B cell (primary cell): ENCODE results near the gene TUBA1C. TPM values are rescaled to one million over a fixed set of nuclear protein-coding genes. Genes with fewer than 3 reads are reported as not detected.

Source experiments
- ATAC-seq: fragments of 200-7000 bp; cut with Tn5 transposase; one replicate; pipeline ENCODE4 v1.10.0; 2021; ENCODE audit warnings: low read depth, mild to moderate bottlenecking, moderate number of reproducible peaks, moderate library complexity
- CTCF ChIA-PET: fragments of 350-600 bp; sonication (Branson Sonifier 250); formaldehyde crosslinking; loops from one replicate; lab custom pipeline; 2021; ENCODE audit warnings: antibody characterized with exemption, inconsistent platforms; lab: Charles Lee
- POLR2A ChIA-PET: fragments of 350-600 bp; sonication (Branson Sonifier 250); formaldehyde crosslinking; loops from one replicate; lab custom pipeline; 2021; ENCODE audit warnings: antibody characterized with exemption; lab: Charles Lee
- DNase-seq: peaks from one replicate; pipeline ENCODE4 v3.0.0; 2013
- H2AFZ ChIP-seq: 2 replicates; pipeline ENCODE4 v1.6.1; 2012; ENCODE audit warnings: mild to moderate bottlenecking, low read depth, low read length; ENCODE audit not compliant: insufficient read depth, poor library complexity, severe bottlenecking
- H3K27ac ChIP-seq, 2 donors: 1 replicate in 1 of 2; 2 replicates in 1 of 2; pipeline ENCODE4 v1.5.1; 2012 to 2013; ENCODE audit warnings: low read length in 2 of 2, mild to moderate bottlenecking in 2 of 2, moderate library complexity in 1 of 2
- H3K27me3 ChIP-seq, 4 experiments: fragments of 200-600 bp in 1 of 4; sonication (generic) in 1 of 4; replicated peaks in 1 of 4; 1 replicate in 2 of 4; 2 replicates in 2 of 4; pipeline versions ENCODE4 v1.6.1 to v1.7.0; 2013 to 2016; ENCODE audit warnings: low read length in 3 of 4, mild to moderate bottlenecking in 2 of 4, mixed read lengths in 1 of 4, moderate library complexity in 1 of 4; ENCODE audit not compliant: insufficient read depth in 4 of 4, control insufficient read depth in 3 of 4; ENCODE audit errors: control extremely low read depth in 1 of 4
- H3K36me3 ChIP-seq, 2 experiments: replicated peaks in 1 of 2; 1 replicate in 1 of 2; 2 replicates in 1 of 2; pipeline versions ENCODE4 v1.6.1 to v1.7.1; 2013; ENCODE audit warnings: low read length in 1 of 2; ENCODE audit not compliant: insufficient read depth in 2 of 2, control insufficient read depth in 1 of 2; ENCODE audit errors: control extremely low read depth in 1 of 2, extremely low read depth in 1 of 2
- H3K4me1 ChIP-seq, 2 donors: fragments of 200-600 bp in 1 of 2; sonication (generic) in 1 of 2; 1 replicate in 1 of 2; 2 replicates in 1 of 2; pipeline versions ENCODE4 v1.5.1 to v1.6.1; 2013 to 2017; ENCODE audit warnings: low read length in 2 of 2; ENCODE audit not compliant: control insufficient read depth in 2 of 2, insufficient read depth in 2 of 2
- H3K4me2 ChIP-seq: replicated peaks from 2 replicates; pipeline ENCODE3; 2012; ENCODE audit warnings: mild to moderate bottlenecking, low read depth, low read length; ENCODE audit not compliant: poor library complexity, severe bottlenecking
- H3K4me3 ChIP-seq, 5 experiments: fragments of 200-600 bp in 1 of 5; sonication (generic) in 1 of 5; 1 replicate in 3 of 5; 2 replicates in 2 of 5; pipeline versions ENCODE4 v1.5.1 to v1.7.0; 2011 to 2016; ENCODE audit warnings: low read length in 4 of 5, mild to moderate bottlenecking in 4 of 5, low read depth in 2 of 5, control low read depth in 1 of 5, moderate library complexity in 1 of 5; ENCODE audit not compliant: insufficient read depth in 1 of 5; ENCODE audit errors: control extremely low read depth in 1 of 5, extremely low read depth in 1 of 5
- H3K79me2 ChIP-seq: fragments of 200-600 bp; sonication (generic); one replicate; pipeline ENCODE4 v1.6.0; 2016; ENCODE audit warnings: low read length; ENCODE audit not compliant: control insufficient read depth, insufficient read depth
- H3K9ac ChIP-seq: fragments of 200-600 bp; sonication (generic); 2 replicates; pipeline ENCODE4 v1.6.1; 2017; ENCODE audit warnings: mild to moderate bottlenecking, low read length, moderate library complexity
- H3K9me3 ChIP-seq, 3 donors: one replicate each; pipeline versions ENCODE4 v1.6.1 to v1.7.1; 2013; ENCODE audit warnings: low read length in 2 of 3; ENCODE audit not compliant: control insufficient read depth in 2 of 3, insufficient read depth in 1 of 3; ENCODE audit errors: control extremely low read depth in 1 of 3
- H4K20me1 ChIP-seq: 2 replicates; pipeline ENCODE4 v1.6.0; 2012; ENCODE audit warnings: mild to moderate bottlenecking, low read length; ENCODE audit not compliant: insufficient read depth, control insufficient read depth, poor library complexity, severe bottlenecking
- H3K27ac Mint-ChIP-seq: one replicate; pipeline ENCODE4 v1.8.0; 2021; ENCODE audit warnings: mixed read lengths
- H3K27me3 Mint-ChIP-seq: one replicate; pipeline ENCODE4 v1.8.0; 2021; ENCODE audit warnings: mixed read lengths
- H3K4me1 Mint-ChIP-seq: one replicate; pipeline ENCODE4 v1.8.0; 2021; ENCODE audit warnings: mixed read lengths
- H3K4me3 Mint-ChIP-seq: one replicate; pipeline ENCODE4 v1.8.0; 2021; ENCODE audit warnings: mixed read lengths
- H3K9me3 Mint-ChIP-seq: one replicate; pipeline ENCODE4 v1.8.0; 2022; ENCODE audit warnings: mixed read lengths; ENCODE audit not compliant: insufficient read depth
- CTCF ChIP-seq: fragments of 200-600 bp; IDR thresholded peaks from one replicate; pipeline ENCODE4 v1.8.0; 2022; ENCODE audit warnings: antibody characterized with exemption, mild to moderate bottlenecking
- EZH2 ChIP-seq: IDR thresholded peaks from 2 replicates; pipeline ENCODE4 v1.6.1; 2012; ENCODE audit warnings: borderline replicate concordance, low read depth, mild to moderate bottlenecking, moderate library complexity, low read length; ENCODE audit not compliant: insufficient read depth, poor library complexity, severe bottlenecking
- WGBS: methylation state at CpG from one replicate; pipeline ENCODE4 v1.1.5; 2013; ENCODE audit warnings: missing lambda C conversion rate; ENCODE audit not compliant: insufficient coverage; 5-methylcytosine and 5-hydroxymethylcytosine counted together
- intact Hi-C: fragments of 100-400 bp; cut with micrococcal nuclease; formaldehyde crosslinking; loops from one replicate; pipeline ENCODE4 v1.10.0; 2022
- polyA plus RNA-seq: library from polyadenylated mRNA; depleted of rRNA; stranded (reverse); fragments of >200 nt; gene quantifications from 2 replicates; pipeline ENCODE4 v1.2.3, GENCODE V29; 2012
- total RNA-seq, 2 donors: library from RNA; stranded (reverse); fragments of 120-200 nt in 1 of 2; gene quantifications; 1 replicate in 1 of 2; 2 replicates in 1 of 2; pipeline versions ENCODE4 v1.2.3 to v1.2.4, GENCODE V29; 2013 to 2022

The TUBA1C gene
- total and polyA plus RNA-seq, 2 donors (not counting 1 experiment from before 2014, with no cell fraction given), result 34.9 to 121 TPM

- H3K9me3 Mint-ChIP-seq, result no peaks in the 10 kb centered on the region
- H3K4me3 ChIP-seq, result no peak overlapping the region
- no peak overlapping the region for H3K27ac ChIP-seq
- H3K79me2 ChIP-seq, result no peaks in the 10 kb centered on the region
- no peak for ATAC-seq
- H3K4me2 ChIP-seq, result no peak overlapping the region
- no peak overlapping the region for H2AFZ ChIP-seq
- H3K27me3 ChIP-seq, result no peaks in the 10 kb centered on the region
- ChIA-PET POLR2A (interaction anchor here (1.2 kb wide), 1 partner anchor 11 kb away, joined by 3 read pairs; no protein-coding TSS in a partner anchor), CTCF (interaction anchor here (0.6 to 1.3 kb wide), 3 partner anchors 71 to 254 kb away, joined by 3 read pairs; no protein-coding TSS in a partner anchor)
- peaks cover 7% of the 10 kb centered on the region for H3K27me3 Mint-ChIP-seq
- TF ChIP-seq EZH2, result no peak
- no peak for TF ChIP-seq CTCF
- WGBS, result 92% methylated on average over 11 of the region's 13 CpGs
- no peak overlapping the region for H3K27ac Mint-ChIP-seq
- intact Hi-C loops, result no loop called here
- no peaks in the 10 kb centered on the region for H4K20me1 ChIP-seq
- H3K9me3 ChIP-seq, result no peaks in the 10 kb centered on the region
- no peak for DNase-seq
- peaks cover 3 to 17% of the 10 kb centered on the region in 2 experiments for H3K36me3 ChIP-seq
- H3K9ac ChIP-seq, result no peak overlapping the region
- no peak overlapping the region for H3K4me3 Mint-ChIP-seq
- H3K4me1 ChIP-seq, result no peaks in the 10 kb centered on the region
- H3K4me1 Mint-ChIP-seq, result no peaks in the 10 kb centered on the region
Measured at GRCh38 chr12:49276304-49277290, 11.7 kb downstream of the TUBA1C start.

DNA sequence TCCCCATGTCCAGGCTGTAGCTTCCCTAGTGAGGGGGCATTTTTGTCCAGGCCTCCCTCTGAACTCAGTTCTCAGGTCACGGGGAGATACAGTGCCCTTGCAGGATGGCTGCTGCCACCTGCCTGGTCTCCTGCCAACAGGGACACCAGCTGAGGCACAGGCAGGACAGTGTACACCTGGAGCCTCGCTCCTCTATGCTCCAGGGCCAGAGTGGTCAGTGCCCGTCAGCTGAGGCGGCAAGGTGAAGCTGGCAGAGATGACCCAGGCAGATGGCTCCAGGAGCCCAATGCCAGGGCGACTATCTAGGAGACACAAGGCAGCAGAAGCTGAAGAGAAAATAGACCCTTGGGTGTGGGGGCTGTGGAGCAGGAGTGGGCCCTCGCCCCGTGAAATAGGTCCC lies 12.6 kb downstream of the TUBA1C start:
- Histone ChIP-seq H3K27me3 (peaks cover 0 to 4% (median 0%) of the 10 kb centered on the region in 4 experiments), H3K27ac (no peak overlapping the region), H3K36me3 (peaks cover 3 to 14% of the 10 kb centered on the region in 2 experiments), H3K79me2 (no peaks in the 10 kb centered on the region), H3K9ac (no peak overlapping the region), H3K4me2 (no peak overlapping the region), H2AFZ (no peak overlapping the region), H3K4me3 (no peak overlapping the region), H3K4me1 (no peaks in the 10 kb centered on the region), H4K20me1 (no peaks in the 10 kb centered on the region), H3K9me3 (no peaks in the 10 kb centered on the region)
- no peaks in the 10 kb centered on the region for H3K4me1 Mint-ChIP-seq
- no peak for DNase-seq
- peaks cover 7% of the 10 kb centered on the region for H3K27me3 Mint-ChIP-seq
- no peak overlapping the region for H3K4me3 Mint-ChIP-seq
- no peaks in the 10 kb centered on the region for H3K9me3 Mint-ChIP-seq
- no peak for ATAC-seq
- 98% methylated on average over 7 of the region's 7 CpGs for WGBS
- H3K27ac Mint-ChIP-seq, result no peak overlapping the region
- ChIA-PET CTCF (interaction anchor here (1.2 to 1.3 kb wide), 2 partner anchors 70 to 214 kb away, joined by 3 read pairs; no protein-coding TSS in a partner anchor), POLR2A (no interaction called here)
- TF ChIP-seq EZH2, result no peak
- no peak for TF ChIP-seq CTCF
- intact Hi-C loops, result no loop called here
